ENCODE results near the gene SH3BP5. TPM values are rescaled to one million over a fixed set of nuclear protein-coding genes. Genes with fewer than 3 reads are reported as not detected.

The SH3BP5 gene
- total RNA-seq, 2 donors from 2014 or later: 13.3 to 71.6 TPM

- WGBS: 72% methylated on average over 12 of the region's 12 CpGs
- Histone ChIP-seq H3K36me3 (no peaks in the 10 kb centered on the region), H3K4me3 (no peak overlapping the region), H3K4me1 (replicated peaks) (no peaks in the 10 kb centered on the region), H3K27me3 (replicated peaks; ENCODE audit: insufficient read depth) (no peaks in the 10 kb centered on the region), H3K9me3 (no peaks in the 10 kb centered on the region), H3K27ac (no peak overlapping the region)
- TF ChIP-seq POLR2AphosphoS5 (IDR thresholded peaks at IDR 0.05): no peak
- no peak for TF ChIP-seq CTCF (IDR thresholded peaks at IDR 0.05)
- TF ChIP-seq POLR2A (IDR thresholded peaks at IDR 0.05): no peak
- intact Hi-C loops (cut with DNase I): no loop called here
- DNase-seq (ENCODE audit: low spot score): no peak
Observed at GRCh38 chr3:15279671-15280402, 52.5 kb downstream of the SH3BP5 start.

- no peaks in the 10 kb centered on the region for H3K27me3 ChIP-seq (replicated peaks; ENCODE audit: insufficient read depth)
- 72% methylated on average over 4 of the region's 4 CpGs for WGBS
- DNase-seq (ENCODE audit: low spot score): no peak
- intact Hi-C loops (cut with DNase I): no loop called here
- H3K27ac ChIP-seq: no peak overlapping the region
- no peak overlapping the region for H3K4me3 ChIP-seq
- H3K36me3 ChIP-seq: no peaks in the 10 kb centered on the region
- no peaks in the 10 kb centered on the region for H3K4me1 ChIP-seq (replicated peaks)
- TF ChIP-seq POLR2A (IDR thresholded peaks at IDR 0.05): no peak
- TF ChIP-seq CTCF (IDR thresholded peaks at IDR 0.05): no peak
- no peak for TF ChIP-seq POLR2AphosphoS5 (IDR thresholded peaks at IDR 0.05)
- H3K9me3 ChIP-seq: no peaks in the 10 kb centered on the region
Observed at GRCh38 chr3:15279205-15279604, 53.2 kb downstream of the SH3BP5 start.

GRCh38 chr3:15277861-15278500 is 54.4 kb downstream of the SH3BP5 start:
- Histone ChIP-seq H3K27ac (no peak overlapping the region), H3K9me3 (no peaks in the 10 kb centered on the region), H3K27me3 (replicated peaks; ENCODE audit: insufficient read depth) (no peaks in the 10 kb centered on the region), H3K4me1 (replicated peaks) (no peaks in the 10 kb centered on the region), H3K36me3 (no peaks in the 10 kb centered on the region), H3K4me3 (no peak overlapping the region)
- WGBS: 84% methylated on average over 13 of the region's 13 CpGs
- TF ChIP-seq CTCF (IDR thresholded peaks at IDR 0.05): no peak
- no peak for TF ChIP-seq POLR2AphosphoS5 (IDR thresholded peaks at IDR 0.05)
- no peak for TF ChIP-seq POLR2A (IDR thresholded peaks at IDR 0.05)
- DNase-seq (ENCODE audit: low spot score): no peak
- intact Hi-C loops (cut with DNase I): no loop called here

GRCh38 chr3:15276028-15276724 is 56.2 kb downstream of the SH3BP5 start:
- no peak for DNase-seq (ENCODE audit: low spot score)
- no peak overlapping the region for H3K27ac ChIP-seq
- intact Hi-C loops (cut with DNase I): no loop called here
- H3K4me3 ChIP-seq: no peak overlapping the region
- H3K9me3 ChIP-seq: no peaks in the 10 kb centered on the region
- H3K36me3 ChIP-seq: no peaks in the 10 kb centered on the region
- no peaks in the 10 kb centered on the region for H3K27me3 ChIP-seq (replicated peaks; ENCODE audit: insufficient read depth)
- TF ChIP-seq POLR2A (IDR thresholded peaks at IDR 0.05): no peak
- no peak for TF ChIP-seq POLR2AphosphoS5 (IDR thresholded peaks at IDR 0.05)
- TF ChIP-seq CTCF (IDR thresholded peaks at IDR 0.05): no peak
- WGBS: 93% methylated on average over 11 of the region's 11 CpGs
- H3K4me1 ChIP-seq (replicated peaks): no peaks in the 10 kb centered on the region
